Amygdala (tissue), 56 donors: ENCODE results near the gene TSPAN17.

Experiments used
- DNase-seq, 56 donors: peaks; one replicate each; lab custom pipeline; 2025; lab: John Stamatoyannopoulos, UW

TSPAN17 gene

DNA sequence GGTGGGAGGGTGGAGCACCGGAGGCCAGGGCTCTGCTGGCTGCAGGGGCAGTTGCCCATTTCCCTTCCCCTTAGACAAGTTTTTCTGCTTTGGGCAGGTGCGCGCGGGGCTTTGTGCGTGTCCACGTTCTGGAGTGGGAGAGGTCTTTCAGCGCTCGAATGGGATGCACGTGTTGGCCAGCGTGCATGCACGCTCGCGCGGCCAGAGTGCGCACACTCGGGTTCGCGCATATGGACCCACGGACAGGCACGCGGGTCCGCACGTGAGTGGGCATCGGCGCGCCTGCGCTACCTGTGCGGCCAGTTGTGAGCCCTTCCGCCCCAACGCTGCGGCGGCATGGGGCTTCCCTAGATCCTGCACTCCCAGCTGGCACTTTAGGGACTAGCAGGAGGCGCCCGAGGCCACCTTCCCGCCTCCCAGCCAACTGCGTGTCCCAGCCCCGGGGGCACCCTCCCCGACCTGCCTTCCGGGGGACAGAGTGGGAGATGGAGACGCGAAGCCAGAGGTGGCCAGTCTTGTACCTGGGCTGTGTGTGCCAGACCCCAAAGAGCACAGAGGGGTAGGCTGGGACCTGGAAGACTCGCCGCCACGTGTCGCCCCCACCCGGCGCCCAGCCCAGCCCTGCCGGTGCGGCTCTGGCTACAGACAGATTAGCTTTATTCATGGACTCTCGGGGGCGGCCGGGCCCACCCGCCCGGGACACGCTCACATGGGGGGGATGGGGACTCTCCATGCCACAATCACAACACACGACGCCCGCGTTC is 27.5 kb upstream of the TSPAN17 start:
- peak in 1 of 56 donors; percentile 17 for DNase-seq

DNA sequence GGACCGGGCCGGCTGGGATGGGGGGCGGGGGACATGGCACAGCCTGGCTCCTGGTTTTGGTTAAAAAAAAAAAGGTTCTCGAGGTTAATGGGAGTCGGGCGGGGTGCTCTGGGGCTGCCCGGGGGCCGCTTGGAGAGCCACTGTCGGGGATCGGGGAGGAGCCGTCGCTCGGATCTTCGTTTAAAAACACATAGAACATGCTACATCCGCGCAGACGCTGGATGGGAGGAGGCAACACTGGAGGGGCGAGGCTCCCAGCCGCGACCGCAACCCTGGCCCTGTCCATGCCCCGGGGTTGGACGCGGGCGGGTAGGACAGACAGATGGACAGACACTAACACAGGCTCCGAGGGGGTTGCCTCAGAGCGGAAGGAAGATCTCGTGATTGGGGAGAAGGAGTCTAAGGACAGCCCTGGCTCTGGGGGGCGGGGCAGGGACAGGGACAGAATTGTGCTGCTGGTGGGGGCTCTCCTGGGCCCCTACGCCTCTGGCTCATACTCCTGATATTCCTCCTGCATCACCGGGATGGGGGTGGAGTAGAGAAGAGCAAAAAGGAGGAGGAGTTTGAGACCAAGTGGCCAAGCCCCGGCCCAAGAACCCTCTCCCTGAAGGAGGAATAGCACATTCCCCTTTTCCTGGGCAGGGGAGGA is 26.8 kb upstream of the TSPAN17 start:
- no peak for DNase-seq

DNA sequence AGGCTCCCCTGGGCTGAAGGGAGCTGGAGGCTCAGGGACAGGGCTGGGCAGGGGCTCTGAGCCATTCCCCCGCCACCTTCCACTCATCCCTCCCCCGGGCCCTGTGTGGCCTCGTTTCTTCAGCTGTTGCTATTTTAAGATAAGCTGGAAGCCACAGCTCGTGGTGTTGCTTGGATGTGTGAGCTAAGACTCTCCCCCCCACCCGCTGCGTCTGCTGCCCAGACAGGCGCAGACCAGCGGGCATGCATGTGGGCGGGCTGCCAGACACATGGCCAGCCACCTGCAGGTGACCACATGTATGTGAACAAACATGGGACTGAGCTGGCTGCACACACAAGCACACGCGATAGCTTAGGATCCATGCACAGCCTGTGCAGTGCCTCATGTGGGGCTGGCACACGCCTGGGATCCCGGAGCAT is 25.6 kb upstream of the TSPAN17 start:
- DNase-seq: peak in 20 of 56 donors; percentile 7 to 71 (median 35)

DNA sequence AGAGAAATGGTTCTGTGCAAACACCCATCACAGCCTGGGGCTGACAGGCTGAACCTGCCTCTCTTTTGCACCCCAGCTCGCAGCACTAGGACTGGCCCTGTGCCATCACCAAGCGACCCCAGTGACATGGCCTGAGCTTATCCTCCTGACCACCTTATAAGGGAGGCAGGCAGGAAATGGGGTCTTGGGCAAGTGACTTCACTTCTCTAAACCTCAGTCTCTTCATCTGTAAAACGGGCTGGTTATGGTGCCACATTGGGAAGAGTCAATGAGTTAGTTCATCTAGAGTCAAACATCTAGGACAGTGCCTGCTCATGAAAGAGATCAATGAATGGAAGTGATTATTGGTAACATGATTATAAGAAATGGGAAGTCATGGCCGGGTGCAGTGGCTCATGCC is 23.1 kb upstream of the TSPAN17 start:
- no peak for DNase-seq

DNA sequence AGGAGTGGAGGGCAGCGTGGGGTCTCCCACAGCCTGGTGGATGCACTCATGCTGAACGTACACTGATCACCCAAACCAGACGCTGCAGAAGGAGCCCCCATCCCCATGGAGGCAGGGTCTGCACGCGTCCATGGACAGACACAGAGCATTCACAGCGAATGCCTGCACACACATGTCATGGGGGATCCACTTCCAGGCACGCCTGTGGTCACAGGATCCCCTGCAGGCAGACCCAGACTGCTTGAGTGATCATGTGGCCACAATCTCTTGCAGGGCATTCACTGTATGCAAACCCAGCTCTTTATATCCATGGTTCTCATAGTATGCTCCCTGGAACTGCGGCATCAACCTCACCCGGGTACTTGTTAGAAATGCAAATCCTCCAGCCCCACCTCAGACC is 22.3 kb upstream of the TSPAN17 start:
- no peak for DNase-seq

- DNase-seq: no peak
Measured at GRCh38 chr5:176625512-176625911, 21.8 kb upstream of the TSPAN17 start.

DNA sequence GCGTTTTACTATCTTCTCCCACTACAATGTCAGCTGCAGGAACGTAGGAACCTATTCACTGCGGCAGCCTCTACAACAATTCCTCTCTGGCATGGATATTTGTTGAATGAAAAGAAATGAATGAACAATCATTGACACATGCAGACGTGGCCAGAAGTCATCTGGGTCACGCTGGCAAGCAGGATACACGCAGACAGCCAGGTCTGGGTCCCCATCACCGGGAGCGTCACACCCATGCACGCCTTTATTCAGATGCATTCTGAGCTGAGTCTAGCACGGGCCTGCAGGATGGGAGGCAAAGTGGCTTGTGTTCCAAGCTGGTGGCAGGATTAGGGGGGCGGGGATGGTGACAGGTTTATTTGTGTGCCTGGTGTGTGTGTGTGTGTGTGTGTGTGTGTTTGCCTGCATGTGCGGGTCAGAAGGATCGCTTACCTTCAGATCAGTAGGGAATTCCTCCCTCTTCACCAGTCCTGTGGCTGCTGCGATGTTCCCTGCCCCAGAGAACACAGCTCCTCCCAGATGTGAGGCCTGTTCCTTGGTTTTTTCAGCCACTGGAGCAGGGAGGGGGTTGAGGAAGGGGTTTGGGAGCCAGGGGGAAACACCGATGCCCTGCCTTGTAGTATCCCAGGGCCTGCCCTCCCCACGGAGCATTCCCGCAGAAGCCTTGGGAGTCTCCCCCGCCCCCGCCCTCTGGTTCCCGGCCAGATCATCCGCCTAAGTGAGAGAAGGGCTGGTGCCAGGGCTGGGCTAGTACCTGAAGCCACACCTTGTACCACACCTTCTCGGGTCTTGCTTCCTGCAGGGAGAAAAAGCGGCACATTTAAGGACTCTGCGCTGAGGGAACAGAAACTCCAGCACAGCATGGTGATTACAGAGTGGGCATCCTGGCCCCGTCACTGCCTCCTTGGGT is 21.1 kb upstream of the TSPAN17 start:
- DNase-seq: peak in 4 of 56 donors; percentile 13 to 55 (median 22)

DNA sequence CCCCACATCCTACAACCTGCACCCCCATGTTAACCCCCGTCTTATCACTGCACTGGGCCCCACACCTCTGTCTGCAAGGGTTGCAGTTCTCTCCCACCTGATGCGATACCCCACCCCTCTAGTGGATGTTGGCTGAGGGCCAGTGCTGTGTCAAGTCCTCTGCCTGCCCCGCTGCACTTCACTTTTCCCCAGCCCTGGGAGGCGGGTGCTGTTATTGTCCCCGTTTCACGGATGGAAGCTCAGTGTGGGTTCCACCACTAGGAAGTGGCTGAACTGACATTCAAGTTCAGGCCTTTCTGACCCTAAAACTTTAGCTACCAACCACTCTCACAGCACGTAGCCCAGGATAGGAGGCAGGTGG is 20.4 kb upstream of the TSPAN17 start:
- DNase-seq: no peak

- no peak for DNase-seq
Measured at GRCh38 chr5:176627582-176627981, 19.7 kb upstream of the TSPAN17 start.

DNA sequence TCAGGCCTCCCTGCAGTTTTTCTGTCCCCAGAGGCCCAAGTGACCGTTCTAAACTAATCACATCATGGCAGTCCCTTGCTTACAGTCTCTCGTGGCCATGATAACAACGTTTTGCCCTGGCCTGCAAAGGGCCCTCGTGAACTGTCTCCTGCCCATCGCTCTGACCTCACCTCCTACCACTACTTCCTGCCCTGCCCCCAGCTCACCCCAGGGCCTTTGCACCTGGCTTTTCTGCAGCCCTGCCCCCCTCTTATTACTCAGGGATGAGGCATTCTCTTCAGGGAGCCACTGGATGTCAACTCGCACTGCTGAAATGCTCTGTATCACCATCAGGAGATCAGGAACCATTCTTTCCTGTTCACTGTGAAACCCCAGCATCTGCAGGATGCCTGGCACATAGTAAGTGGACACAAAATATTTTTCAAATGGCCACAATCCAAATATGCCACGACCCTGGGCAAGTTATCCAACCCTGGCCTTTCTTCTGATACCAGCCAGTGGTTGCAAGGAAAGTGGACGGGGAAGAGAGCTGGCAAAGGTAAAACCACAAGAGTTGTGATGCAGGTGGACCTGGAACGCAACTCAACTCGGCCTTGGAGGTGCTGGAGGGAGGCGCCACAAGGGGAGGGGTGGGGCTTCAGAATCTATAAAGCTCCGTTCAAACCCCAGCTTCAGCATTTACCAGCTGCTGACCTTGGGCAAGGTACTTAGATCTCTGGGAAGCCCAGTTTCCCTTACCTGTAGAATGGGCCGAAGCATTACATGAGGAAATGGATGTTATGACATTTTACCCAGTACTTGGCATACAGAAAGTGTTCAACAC is 18.7 kb upstream of the TSPAN17 start:
- no peak for DNase-seq

- no peak for DNase-seq
Measured at GRCh38 chr5:176629317-176629852, 17.9 kb upstream of the TSPAN17 start.

GRCh38 chr5:176629853-176630680 is 17.2 kb upstream of the TSPAN17 start, which contains the start of the genes EIF4E1B and SNCB:
Gene EIF4E1B (plus strand): TSS chr5:176630675. CDS start chr5:176642788, 12,113 bp downstream.
Gene SNCB (minus strand): TSS chr5:176630534. CDS start chr5:176629654, 880 bp downstream.
- peak in 20 of 56 donors; percentile 17 to 63 (median 42) for DNase-seq

DNA sequence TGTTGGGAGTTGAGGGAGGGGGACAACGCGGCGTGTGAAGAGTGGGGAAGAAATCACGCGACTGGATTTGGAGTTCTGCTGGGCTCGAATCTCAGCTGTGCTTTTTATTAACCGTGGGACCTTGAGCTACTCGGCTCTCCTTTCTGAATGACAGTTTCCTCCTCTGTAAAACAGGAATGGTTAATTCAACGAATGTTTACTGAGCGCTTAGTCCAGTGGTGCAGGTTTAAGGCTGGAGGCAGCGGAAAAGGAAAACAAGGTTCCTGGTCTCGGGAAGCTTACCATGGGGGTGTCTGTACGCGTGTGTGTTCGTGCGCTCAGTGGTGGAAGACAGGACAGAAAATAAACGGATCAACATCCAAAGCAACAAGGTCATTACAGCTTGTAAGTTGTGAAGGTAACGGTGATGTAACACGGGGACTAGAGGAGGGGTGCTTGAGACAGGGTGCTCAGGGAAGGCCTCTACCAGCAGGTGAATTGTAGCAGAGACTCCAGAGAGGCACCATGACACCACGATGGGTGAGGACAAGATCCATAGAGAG is 16.5 kb upstream of the TSPAN17 start:
- no peak for DNase-seq

DNA sequence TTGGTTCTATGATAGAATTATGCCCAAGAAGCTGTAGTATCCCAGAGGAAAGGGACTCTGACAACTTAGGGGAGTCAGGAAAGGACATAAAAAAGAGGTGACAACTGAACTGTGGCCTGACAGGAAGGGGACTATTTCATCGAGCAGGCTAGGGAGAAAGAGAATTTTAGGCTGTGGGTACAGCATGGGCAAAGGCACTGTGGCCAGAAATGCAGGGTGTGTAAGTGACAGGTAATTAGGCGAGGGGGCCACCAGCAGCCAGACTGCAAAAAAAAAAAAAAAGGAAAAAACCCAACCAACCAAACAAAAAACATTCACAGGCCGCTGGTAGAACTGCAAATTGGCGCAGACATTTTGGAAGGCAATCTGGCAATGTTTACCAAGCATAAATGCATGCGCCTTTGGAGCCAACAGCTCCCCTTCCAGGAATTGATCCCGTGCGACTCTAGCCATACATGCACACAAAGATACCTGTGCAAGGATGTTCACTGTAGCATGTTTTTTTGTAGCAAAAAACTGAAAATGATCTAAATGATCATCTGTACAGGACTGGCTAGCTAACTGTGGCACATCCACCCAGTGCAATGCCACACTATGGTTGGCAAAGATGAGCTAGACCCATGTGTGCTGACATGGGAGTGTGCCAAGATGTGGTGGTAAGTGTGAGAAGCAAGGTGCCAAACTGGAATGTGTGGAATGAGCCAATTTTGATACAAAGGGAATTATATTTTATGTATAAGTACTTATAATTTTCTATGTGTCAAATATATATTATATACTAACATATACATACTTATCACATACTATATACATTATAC is 15.7 kb upstream of the TSPAN17 start:
- DNase-seq: no peak

GRCh38 chr5:176632745-176633144 is 14.5 kb upstream of the TSPAN17 start:
- DNase-seq: no peak

GRCh38 chr5:176633598-176633997 is 13.7 kb upstream of the TSPAN17 start:
- no peak for DNase-seq

- no peak for DNase-seq
Measured at GRCh38 chr5:176636426-176636825, 10.9 kb upstream of the TSPAN17 start.

DNA sequence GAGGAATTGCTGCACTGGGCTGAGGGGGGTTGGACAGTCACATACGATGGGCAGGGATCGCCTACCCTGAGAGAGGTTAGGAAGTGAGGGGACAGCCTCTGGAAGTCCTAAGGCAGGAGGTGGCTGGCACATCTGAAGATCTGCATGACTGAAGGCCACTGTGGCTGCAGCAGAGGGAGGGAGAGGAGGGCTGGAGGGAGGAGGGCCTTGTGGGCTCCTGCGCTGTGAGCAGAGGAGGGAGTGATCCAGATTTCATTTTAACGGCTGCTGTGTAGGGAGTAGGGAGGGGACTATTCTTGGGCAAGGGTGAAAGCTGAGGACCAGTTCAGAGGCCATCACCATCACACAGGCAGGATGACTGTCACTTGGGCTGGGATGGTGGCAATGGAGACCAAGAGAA is 9.7 kb upstream of the TSPAN17 start:
- no peak for DNase-seq
